ENCODE measurements around the gene TAF1C. TPM values are rescaled to one million over a fixed set of nuclear protein-coding genes. Genes with fewer than 3 reads are reported as not detected.

TAF1C gene
- total and polyA plus RNA-seq, 10 of the 15 experiments (the other 5 are each of a cell fraction or from before 2014, with no cell fraction given): 0.98 to 40.1 (median 15.4) TPM

DNA sequence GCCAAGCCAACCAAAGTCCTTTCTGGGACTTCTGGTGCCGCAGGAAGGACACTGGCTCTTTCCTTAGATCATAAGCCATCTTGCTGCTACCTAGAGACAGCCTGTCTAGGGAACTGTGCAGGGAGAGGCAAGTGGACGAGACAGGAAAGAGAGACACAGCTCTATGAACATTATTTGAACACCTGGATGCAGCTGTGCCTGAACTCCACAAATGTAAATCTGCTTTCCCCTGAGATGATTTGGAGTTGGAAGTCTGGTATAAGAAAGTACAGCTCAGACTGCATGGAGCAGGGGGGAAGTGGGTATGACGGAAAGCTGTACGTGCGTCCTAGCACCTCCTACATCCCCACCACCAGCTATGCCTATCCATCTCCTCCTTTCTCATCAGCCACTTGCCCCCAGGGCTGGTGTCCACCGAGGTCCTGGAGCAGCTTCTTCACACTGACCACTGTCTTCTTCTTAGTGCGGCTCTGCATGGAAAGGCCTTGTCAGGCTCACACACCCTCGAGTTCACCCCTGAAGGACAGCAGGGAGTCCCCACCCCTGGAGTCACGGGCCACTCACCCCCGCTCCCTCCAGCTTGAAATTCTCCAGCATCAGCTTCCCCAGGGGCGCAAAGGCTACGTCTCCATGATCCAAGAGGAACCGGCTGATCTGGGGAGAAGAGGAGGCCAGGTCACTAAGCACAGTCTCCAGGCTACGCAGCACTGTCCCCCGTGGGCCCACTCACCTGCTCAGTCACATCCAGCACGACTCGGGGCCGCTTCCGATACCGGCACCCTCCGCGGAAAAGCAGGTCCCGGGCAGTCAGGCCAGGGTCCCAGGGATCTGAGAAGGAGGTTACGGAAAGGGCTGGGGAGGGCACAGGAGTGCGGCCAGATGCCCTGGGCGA, 3.9 kb downstream of the TAF1C start (continued):
- TF ChIP-seq, protein P1, sequence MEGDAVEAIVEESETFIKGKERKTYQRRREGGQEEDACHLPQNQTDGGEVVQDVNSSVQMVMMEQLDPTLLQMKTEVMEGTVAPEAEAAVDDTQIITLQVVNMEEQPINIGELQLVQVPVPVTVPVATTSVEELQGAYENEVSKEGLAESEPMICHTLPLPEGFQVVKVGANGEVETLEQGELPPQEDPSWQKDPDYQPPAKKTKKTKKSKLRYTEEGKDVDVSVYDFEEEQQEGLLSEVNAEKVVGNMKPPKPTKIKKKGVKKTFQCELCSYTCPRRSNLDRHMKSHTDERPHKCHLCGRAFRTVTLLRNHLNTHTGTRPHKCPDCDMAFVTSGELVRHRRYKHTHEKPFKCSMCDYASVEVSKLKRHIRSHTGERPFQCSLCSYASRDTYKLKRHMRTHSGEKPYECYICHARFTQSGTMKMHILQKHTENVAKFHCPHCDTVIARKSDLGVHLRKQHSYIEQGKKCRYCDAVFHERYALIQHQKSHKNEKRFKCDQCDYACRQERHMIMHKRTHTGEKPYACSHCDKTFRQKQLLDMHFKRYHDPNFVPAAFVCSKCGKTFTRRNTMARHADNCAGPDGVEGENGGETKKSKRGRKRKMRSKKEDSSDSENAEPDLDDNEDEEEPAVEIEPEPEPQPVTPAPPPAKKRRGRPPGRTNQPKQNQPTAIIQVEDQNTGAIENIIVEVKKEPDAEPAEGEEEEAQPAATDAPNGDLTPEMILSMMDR (IDR thresholded peaks at IDR 0.05 in 2 of 3, conservative IDR thresholded peaks at IDR 0.05 in 1 of 3; ENCODE audit: control insufficient read depth in 2 of 3, extremely low read depth in 1 of 3, insufficient read depth in 1 of 3, low read depth in 3 of 3, low read length in 3 of 3): no peak
- TF ChIP-seq MEF2A (IDR thresholded peaks at IDR 0.05; ENCODE audit: insufficient read depth, low read depth, low read length): no peak
- TF ChIP-seq, protein P2, sequence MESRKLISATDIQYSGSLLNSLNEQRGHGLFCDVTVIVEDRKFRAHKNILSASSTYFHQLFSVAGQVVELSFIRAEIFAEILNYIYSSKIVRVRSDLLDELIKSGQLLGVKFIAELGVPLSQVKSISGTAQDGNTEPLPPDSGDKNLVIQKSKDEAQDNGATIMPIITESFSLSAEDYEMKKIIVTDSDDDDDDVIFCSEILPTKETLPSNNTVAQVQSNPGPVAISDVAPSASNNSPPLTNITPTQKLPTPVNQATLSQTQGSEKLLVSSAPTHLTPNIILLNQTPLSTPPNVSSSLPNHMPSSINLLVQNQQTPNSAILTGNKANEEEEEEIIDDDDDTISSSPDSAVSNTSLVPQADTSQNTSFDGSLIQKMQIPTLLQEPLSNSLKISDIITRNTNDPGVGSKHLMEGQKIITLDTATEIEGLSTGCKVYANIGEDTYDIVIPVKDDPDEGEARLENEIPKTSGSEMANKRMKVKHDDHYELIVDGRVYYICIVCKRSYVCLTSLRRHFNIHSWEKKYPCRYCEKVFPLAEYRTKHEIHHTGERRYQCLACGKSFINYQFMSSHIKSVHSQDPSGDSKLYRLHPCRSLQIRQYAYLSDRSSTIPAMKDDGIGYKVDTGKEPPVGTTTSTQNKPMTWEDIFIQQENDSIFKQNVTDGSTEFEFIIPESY (IDR thresholded peaks at IDR 0.05): no peak

DNA sequence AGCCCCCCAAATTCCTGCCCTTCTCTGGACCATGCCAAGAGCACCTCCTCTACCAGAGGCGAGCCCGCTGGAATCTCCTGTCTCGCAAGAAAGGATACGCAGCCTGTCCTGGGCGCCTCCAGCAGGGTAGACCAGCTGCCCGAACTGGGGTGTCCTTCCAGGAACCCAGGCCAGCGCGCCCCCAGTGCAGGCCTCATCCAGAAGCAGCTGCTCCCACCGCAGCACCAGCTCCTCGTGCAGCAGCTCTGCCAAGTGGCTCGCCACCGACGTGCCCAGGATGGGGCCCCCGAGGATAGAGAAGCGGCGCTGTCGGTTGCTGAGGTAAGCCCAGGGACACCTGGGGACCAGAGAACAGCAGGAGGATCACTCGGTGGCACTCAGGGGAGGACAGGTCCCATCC, 4.8 kb downstream of the TAF1C start:
- Histone ChIP-seq H2AFZ (ENCODE audit: control insufficient read depth, low read depth, low read length) (no peak overlapping the region), H3K36me3 (ENCODE audit: control insufficient read depth in 2 of 2, insufficient read depth in 2 of 2, low read length in 1 of 2) (peaks cover 5 to 23% of the 10 kb centered on the region in 2 experiments; a peak in 3 of 4 replicates), H3K27ac (ENCODE audit: control insufficient read depth, insufficient read depth) (no peak overlapping the region), H3K4me3 (no peak overlapping the region), H3K9me3 (replicated peaks; ENCODE audit: control insufficient read depth, insufficient read depth, low read length) (no peaks in the 10 kb centered on the region), H3K79me2 (ENCODE audit: control insufficient read depth, insufficient read depth, low read length) (peaks cover 17% of the 10 kb centered on the region), H3K9ac (ENCODE audit: control insufficient read depth, insufficient read depth, low read length) (no peak overlapping the region), H3K27me3 (replicated peaks in 1 of 2; ENCODE audit: control insufficient read depth in 2 of 2, insufficient read depth in 2 of 2, low read length in 1 of 2) (no peaks in the 10 kb centered on the region), H3K4me2 (ENCODE audit: control insufficient read depth, insufficient read depth) (no peak overlapping the region), H4K20me1 (ENCODE audit: control insufficient read depth, insufficient read depth) (no peaks in the 10 kb centered on the region), H3K4me1 (ENCODE audit: control insufficient read depth, insufficient read depth, low read length) (no peaks in the 10 kb centered on the region)
- no TSS peak for BruUV-seq (replicated peaks)
- intact Hi-C loops (cut with micrococcal nuclease; ENCODE audit: unreplicated experiment) (no loop called here), in situ Hi-C loops (cut with MboI) (loop anchor here (5.0 kb wide), 1 partner anchor 225 kb away; no protein-coding TSS in a partner anchor)
- SMC1A ChIA-PET (ENCODE audit: uncharacterized antibody, unreplicated experiment): no interaction called here
- no peak for FAIRE-seq
- RAD21 ChIA-PET (ENCODE audit: unreplicated experiment): no interaction called here
- DNase-seq (ENCODE audit: low read depth, low spot score): no peak
- WGBS (ENCODE audit: insufficient coverage, insufficient replicate concordance, low lambda C conversion rate, missing lambda C conversion rate): 91% methylated on average over 18 of the region's 18 CpGs
- ATAC-seq: no peak
- POLR2A ChIA-PET: no interaction called here
- CTCF ChIA-PET: no interaction called here
- TF ChIP-seq BRCA1 (IDR thresholded peaks at IDR 0.05; ENCODE audit: low read depth, low read length) (no peak), HDAC2 (IDR thresholded peaks at IDR 0.05) (no peak), ZBED1 (IDR thresholded peaks at IDR 0.05; ENCODE audit: borderline replicate concordance) (no peak), KAT2A (conservative IDR thresholded peaks at IDR 0.05; ENCODE audit: control insufficient read depth, low read depth, low read length) (no peak), IKZF1 (conservative IDR thresholded peaks at IDR 0.05) (no peak), ZNF622 (IDR thresholded peaks at IDR 0.05) (no peak), FOXM1 (IDR thresholded peaks at IDR 0.05; ENCODE audit: low read depth, low read length) (no peak), TCF7 (IDR thresholded peaks at IDR 0.05; ENCODE audit: borderline replicate concordance) (no peak), POLR2A (IDR thresholded peaks at IDR 0.05; ENCODE audit: low read depth, low read length) (no peak)
- TF ChIP-seq, protein P3, sequence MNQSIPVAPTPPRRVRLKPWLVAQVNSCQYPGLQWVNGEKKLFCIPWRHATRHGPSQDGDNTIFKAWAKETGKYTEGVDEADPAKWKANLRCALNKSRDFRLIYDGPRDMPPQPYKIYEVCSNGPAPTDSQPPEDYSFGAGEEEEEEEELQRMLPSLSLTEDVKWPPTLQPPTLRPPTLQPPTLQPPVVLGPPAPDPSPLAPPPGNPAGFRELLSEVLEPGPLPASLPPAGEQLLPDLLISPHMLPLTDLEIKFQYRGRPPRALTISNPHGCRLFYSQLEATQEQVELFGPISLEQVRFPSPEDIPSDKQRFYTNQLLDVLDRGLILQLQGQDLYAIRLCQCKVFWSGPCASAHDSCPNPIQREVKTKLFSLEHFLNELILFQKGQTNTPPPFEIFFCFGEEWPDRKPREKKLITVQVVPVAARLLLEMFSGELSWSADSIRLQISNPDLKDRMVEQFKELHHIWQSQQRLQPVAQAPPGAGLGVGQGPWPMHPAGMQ (IDR thresholded peaks at IDR 0.05; ENCODE audit: borderline replicate concordance): no peak
- TF ChIP-seq, protein P4, sequence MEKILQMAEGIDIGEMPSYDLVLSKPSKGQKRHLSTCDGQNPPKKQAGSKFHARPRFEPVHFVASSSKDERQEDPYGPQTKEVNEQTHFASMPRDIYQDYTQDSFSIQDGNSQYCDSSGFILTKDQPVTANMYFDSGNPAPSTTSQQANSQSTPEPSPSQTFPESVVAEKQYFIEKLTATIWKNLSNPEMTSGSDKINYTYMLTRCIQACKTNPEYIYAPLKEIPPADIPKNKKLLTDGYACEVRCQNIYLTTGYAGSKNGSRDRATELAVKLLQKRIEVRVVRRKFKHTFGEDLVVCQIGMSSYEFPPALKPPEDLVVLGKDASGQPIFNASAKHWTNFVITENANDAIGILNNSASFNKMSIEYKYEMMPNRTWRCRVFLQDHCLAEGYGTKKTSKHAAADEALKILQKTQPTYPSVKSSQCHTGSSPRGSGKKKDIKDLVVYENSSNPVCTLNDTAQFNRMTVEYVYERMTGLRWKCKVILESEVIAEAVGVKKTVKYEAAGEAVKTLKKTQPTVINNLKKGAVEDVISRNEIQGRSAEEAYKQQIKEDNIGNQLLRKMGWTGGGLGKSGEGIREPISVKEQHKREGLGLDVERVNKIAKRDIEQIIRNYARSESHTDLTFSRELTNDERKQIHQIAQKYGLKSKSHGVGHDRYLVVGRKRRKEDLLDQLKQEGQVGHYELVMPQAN (conservative IDR thresholded peaks at IDR 0.05): no peak
